Transverse colon (tissue), 3 donors: Measurements from ENCODE around the gene ZSWIM1.

Source experiments
- POLR2A ChIP-seq: fragments of 450-650 bp; IDR thresholded peaks from one replicate; pipeline ENCODE4 v1.6.1; 2016; ENCODE audit warnings: antibody characterized with exemption, mild to moderate bottlenecking, moderate library complexity
- TF ChIP-seq, protein P1 (sequence below), 5 experiments: fragments of 200-600 bp in 3 of 5; fragments of 450-650 bp in 2 of 5; sonication (generic) in 3 of 5; IDR thresholded peaks; 1 replicate in 2 of 5; 2 replicates in 3 of 5; pipeline ENCODE4 v1.5.1; 2016 to 2017; ENCODE audit warnings: antibody characterized with exemption in 5 of 5, inconsistent platforms in 3 of 5, mild to moderate bottlenecking in 2 of 5, moderate library complexity in 1 of 5

DNA sequence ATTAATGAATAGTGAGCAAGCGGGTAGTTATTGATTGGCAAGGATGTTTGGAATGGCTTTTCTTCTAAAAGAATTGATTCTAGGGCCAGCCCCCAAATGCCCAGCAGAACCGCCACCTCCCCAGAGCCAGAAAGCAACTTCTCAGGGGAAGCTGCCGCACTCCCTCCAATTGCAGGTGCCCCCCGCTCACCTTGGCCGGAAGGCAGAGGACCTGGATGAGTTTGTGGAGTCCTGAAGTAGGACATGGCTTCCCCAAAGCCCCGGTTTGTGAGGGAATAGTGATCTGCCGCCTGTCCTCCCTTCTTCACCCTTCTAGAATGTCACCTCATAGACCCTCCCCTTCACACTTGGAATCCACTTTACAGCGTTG lies 6.3 kb downstream of the ZSWIM1 start, which contains the start of gene SPATA25:
- TF ChIP-seq, protein P1, sequence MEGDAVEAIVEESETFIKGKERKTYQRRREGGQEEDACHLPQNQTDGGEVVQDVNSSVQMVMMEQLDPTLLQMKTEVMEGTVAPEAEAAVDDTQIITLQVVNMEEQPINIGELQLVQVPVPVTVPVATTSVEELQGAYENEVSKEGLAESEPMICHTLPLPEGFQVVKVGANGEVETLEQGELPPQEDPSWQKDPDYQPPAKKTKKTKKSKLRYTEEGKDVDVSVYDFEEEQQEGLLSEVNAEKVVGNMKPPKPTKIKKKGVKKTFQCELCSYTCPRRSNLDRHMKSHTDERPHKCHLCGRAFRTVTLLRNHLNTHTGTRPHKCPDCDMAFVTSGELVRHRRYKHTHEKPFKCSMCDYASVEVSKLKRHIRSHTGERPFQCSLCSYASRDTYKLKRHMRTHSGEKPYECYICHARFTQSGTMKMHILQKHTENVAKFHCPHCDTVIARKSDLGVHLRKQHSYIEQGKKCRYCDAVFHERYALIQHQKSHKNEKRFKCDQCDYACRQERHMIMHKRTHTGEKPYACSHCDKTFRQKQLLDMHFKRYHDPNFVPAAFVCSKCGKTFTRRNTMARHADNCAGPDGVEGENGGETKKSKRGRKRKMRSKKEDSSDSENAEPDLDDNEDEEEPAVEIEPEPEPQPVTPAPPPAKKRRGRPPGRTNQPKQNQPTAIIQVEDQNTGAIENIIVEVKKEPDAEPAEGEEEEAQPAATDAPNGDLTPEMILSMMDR (IDR thresholded peaks at IDR 0.05) = no peak
- no peak for TF ChIP-seq POLR2A
